Dermis blood vessel endothelial cell (primary cell): ENCODE data around the gene CD180. TPM values are rescaled to one million over a fixed set of nuclear protein-coding genes. Genes with fewer than 3 reads are reported as not detected.
A peak's percentile ranks its signal among the peaks of the same experiment; 100 is the strongest.

Experiments
- DNase-seq: peaks from one replicate; pipeline ENCODE4 v3.0.0; 2010
- total RNA-seq: library from RNA; depleted of rRNA; stranded (reverse); fragments of >200 nt; gene quantifications from 2 replicates; pipeline ENCODE4 v1.2.3, GENCODE V29; 2014

The CD180 gene
- total RNA-seq, 1 donor from 2014 or later: not detected

- DNase-seq: peak; percentile 28
Observed at GRCh38 chr5:67211926-67212325, 15.3 kb upstream of the CD180 start.

DNA sequence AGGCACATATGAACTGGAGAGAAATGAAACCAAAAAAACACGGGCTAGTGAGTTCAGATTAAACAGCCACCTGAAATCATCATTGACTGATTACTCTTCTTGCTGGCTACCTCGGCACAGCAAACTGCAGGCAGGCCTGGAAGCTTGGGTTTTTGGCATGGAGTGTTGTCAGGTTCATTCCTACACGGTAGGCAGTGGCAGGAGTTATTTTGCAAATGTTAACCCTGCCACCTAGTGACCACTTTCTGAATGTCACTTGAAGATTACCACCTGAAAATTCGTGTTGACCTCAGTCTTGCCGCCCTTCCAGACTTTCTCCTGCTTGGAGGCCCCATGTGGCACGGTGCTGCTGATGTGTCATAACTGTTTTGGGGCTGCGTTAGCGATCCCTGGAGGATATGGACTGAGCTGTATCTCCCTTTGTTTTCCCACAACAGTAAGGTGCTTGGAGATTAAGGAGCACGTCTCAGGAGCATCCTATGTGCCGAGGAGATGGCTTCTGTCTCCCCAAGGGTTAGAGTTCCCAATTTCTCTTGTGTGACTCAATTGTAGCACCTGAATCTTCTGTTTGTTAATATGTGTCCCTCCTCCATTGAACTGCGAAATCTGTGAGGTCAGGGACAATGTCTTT, 12.7 kb upstream of the CD180 start:
- DNase-seq: peak; percentile 88

DNA sequence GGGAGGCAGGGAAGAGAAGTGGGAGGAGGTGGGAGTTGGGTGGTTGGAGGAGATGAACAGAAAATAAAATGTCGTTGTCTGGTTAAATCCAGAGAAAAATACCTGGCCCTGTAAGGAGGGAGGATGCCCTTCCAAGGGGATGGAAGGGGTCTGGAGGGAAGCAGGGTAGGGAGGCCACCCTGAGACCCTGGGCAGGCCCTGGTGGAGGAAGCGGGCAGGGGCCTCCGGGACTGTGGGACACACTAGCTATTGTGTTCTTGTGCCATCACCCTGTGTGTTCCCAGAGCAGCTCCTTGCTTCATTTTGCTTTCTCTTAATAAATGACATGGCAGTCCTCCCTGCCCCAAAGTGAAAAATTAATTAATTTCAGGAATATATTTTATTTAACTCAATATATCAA, 11.8 kb upstream of the CD180 start:
- no peak for DNase-seq

- DNase-seq: peak; percentile 67
Observed at GRCh38 chr5:67206929-67207328, 10.3 kb upstream of the CD180 start.

GRCh38 chr5:67206461-67206860, 9.9 kb upstream of the CD180 start:
- no peak for DNase-seq

- no peak for DNase-seq
Observed at GRCh38 chr5:67205981-67206380, 9.4 kb upstream of the CD180 start.

GRCh38 chr5:67204821-67205220, 8.2 kb upstream of the CD180 start:
- DNase-seq: no peak

DNA sequence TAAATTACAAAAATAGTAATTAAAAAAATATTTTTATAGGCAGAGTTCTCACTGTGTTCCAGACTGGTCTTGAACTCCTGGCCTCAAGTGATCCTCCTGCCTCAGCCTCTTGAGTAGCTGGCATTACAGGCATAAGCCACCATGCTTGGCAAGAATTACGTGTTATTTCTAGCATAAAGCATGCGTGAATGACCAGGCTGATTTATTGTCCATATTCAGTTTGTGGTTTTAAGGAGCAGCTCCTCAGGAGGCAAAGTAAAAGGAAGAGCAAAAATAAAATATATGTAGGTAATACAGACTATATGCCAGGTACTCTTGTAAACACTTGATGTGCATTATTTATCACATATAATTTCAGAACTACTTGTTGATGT, 7.1 kb upstream of the CD180 start:
- no peak for DNase-seq

DNA sequence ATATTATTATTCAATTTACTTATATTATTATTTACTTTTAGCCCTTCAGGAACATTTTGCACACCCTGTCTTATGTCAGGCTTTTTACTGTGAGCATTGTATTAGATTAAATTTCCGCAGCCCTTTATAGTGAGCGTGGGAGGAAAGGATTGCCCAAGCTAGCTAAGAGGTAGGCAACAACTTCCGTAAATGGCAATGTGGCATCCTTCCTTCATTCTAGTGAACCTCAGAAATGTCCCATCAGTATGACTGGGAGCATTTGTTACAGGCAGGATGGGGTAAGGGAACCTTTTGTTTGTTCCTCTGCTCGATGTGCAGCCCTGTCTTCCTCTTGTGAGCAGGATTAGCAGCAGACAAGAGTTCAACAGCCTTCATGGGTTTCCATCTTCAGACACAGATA, 6.2 kb upstream of the CD180 start:
- DNase-seq: no peak

GRCh38 chr5:67201897-67202549, 5.4 kb upstream of the CD180 start:
- no peak for DNase-seq

DNA sequence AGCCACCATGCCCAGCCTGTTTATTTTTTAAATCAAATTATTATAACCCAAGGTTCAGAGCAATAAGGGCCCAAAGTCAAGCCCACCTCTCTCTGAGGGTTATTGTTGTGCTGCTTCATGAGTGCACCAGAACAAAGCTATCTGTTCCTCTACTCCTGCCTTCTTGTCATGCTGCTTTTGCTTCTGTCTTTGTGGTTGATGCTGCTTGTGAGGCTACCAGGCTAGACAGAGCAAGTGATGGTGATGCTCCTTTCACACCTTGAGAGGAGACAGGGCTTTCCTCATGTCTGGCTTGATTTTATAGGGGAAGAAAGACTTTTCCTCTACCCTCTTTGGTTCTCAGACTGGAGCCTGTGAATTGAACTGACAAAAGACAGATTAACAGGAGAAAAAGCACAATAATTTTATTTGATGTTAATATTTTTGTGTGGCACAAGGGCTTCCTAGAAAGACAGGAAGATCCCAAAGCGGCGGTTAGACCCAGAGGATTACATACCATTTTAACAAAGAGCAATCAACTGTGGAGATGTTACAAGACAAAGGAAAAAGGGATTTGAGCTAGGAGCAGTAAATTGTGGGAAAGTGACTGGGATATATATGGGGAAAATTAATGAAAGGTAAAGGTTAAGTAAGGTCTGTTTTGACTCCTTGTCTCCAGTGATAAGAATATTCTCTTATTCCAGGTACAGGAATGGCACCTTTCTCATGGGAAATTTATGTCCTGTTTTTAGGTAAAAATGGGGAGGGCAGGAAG, 4.4 kb upstream of the CD180 start:
- DNase-seq: no peak

- no peak for DNase-seq
Observed at GRCh38 chr5:67199859-67200258, 3.3 kb upstream of the CD180 start.

GRCh38 chr5:67198917-67199316, 2.3 kb upstream of the CD180 start:
- no peak for DNase-seq

GRCh38 chr5:67197536-67197935, 937 bp upstream of the CD180 start:
- no peak for DNase-seq

- no peak for DNase-seq
Observed at GRCh38 chr5:67195406-67196275, 958 bp downstream of the CD180 start.

DNA sequence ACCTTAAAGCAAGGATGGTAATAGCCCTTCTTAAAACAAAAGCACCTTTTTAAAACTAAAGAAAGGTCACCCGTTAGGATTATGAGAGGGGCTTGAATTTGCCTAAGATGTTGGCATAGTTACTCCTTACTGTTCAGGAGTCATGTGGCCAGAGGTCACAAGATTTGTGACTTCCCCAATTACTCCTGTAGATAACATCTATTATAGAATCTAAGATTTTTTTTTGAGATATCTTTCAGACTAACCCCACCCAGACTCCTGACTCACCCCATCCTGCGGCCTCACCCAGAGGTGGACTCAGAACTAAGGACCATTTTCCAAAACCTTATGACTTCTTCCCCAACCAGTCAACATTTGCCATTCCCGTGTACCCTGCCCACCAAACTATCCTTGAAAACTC, 2.4 kb downstream of the CD180 start:
- DNase-seq: no peak

GRCh38 chr5:67193439-67193807, 3.2 kb downstream of the CD180 start:
- DNase-seq: no peak

- DNase-seq: no peak
Observed at GRCh38 chr5:67192719-67193438, 3.7 kb downstream of the CD180 start.

DNA sequence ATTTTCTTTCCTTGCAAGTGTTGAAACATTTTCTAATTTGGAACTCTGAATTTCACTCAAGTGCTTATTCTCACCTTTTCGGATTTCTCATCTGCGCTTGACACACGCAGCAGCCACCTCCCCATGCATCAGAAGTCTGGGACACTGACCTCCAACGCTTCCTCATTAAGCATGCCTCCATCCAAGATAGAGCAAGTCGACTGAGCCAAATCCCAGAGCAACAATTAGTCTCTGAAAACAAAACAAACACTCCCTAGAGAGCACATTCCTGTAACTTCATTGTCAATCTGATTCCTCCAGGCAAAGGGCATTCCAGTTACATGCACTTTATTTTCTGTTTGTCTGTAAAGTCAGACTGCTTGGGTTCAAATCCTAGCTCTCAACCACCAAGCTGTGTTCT, 5.7 kb downstream of the CD180 start:
- DNase-seq: no peak

GRCh38 chr5:67190410-67190809, 6.2 kb downstream of the CD180 start:
- no peak for DNase-seq

DNA sequence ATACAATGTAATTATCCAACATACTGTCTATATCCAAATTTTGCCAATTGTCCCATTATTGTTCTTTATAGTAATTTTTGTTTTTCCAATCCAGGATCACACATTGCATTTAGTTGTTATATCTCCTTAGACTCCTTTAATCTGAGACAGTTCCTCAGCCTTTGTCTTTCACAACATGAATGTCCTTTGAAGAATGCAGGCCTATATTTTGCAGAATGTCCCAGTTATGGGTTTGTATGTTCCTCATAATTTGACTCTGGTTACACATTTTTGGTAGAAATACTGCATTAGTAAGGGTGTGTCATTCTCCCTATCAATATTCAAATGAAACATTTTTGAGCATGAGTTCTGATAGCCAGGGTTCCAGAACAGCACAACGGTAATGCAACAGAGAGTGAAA, 6.7 kb downstream of the CD180 start:
- DNase-seq: no peak

DNA sequence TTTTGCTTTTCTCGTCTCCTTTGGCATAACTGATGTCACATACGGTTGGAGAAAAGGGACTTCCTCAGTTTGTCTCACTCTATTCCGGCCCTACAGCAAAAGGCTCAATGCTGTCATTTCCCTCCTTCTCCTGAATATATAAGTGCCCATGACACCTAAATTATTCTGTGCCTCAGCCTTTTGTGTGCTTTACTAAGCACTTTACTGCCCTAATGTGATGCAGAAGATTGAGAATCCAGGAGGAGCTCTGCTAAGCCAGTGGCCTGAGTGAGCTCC, 7.6 kb downstream of the CD180 start:
- no peak for DNase-seq
